NCI-H446 (cell line): ENCODE results near the gene ASB1.

ENCODE experiments used
- DNase-seq, 2 experiments: peaks; one replicate each; lab custom pipeline; 2025; lab: John Stamatoyannopoulos, UW

ASB1 gene

GRCh38 chr2:238467792-238468191 is 41.1 kb downstream of the ASB1 start:
- no peak for DNase-seq

- no peak for DNase-seq
Measured at GRCh38 chr2:238469155-238469554, 42.4 kb downstream of the ASB1 start.

- no peak for DNase-seq
Measured at GRCh38 chr2:238473014-238473413, 46.3 kb downstream of the ASB1 start.

GRCh38 chr2:238473523-238473922 is 46.8 kb downstream of the ASB1 start:
- DNase-seq, result no peak

GRCh38 chr2:238475034-238475433 is 48.3 kb downstream of the ASB1 start:
- DNase-seq, result no peak

GRCh38 chr2:238475566-238475965 is 48.8 kb downstream of the ASB1 start:
- DNase-seq, result no peak

GRCh38 chr2:238476258-238476657 is 49.5 kb downstream of the ASB1 start:
- no peak for DNase-seq

- no peak for DNase-seq
Measured at GRCh38 chr2:238478216-238478615, 51.5 kb downstream of the ASB1 start.

- no peak for DNase-seq
Measured at GRCh38 chr2:238479847-238480246, 53.1 kb downstream of the ASB1 start.

GRCh38 chr2:238483021-238483420 is 56.3 kb downstream of the ASB1 start:
- DNase-seq, result no peak

GRCh38 chr2:238483656-238484055 is 56.9 kb downstream of the ASB1 start:
- no peak for DNase-seq

- no peak for DNase-seq
Measured at GRCh38 chr2:238484522-238485452, 58.1 kb downstream of the ASB1 start.

- DNase-seq, result no peak
Measured at GRCh38 chr2:238486123-238486848, 59.6 kb downstream of the ASB1 start.

- no peak for DNase-seq
Measured at GRCh38 chr2:238487134-238487533, 60.4 kb downstream of the ASB1 start.

GRCh38 chr2:238487652-238488346 is 61.1 kb downstream of the ASB1 start:
- DNase-seq, result no peak

- no peak for DNase-seq
Measured at GRCh38 chr2:238488347-238488826, 61.7 kb downstream of the ASB1 start.

GRCh38 chr2:238489431-238489830 is 62.7 kb downstream of the ASB1 start:
- no peak for DNase-seq

GRCh38 chr2:238489896-238490295 is 63.2 kb downstream of the ASB1 start:
- no peak for DNase-seq

- no peak for DNase-seq
Measured at GRCh38 chr2:238492840-238493239, 66.1 kb downstream of the ASB1 start.

GRCh38 chr2:238493411-238493810 is 66.7 kb downstream of the ASB1 start:
- DNase-seq, result no peak

- DNase-seq, result no peak
Measured at GRCh38 chr2:238493880-238494572, 67.3 kb downstream of the ASB1 start.

GRCh38 chr2:238494573-238494961 is 67.8 kb downstream of the ASB1 start:
- DNase-seq, result no peak
